Measurements from ENCODE around the gene BTN1A1. TPM values are rescaled to one million over a fixed set of nuclear protein-coding genes. Genes with fewer than 3 reads are reported as not detected.

Gene BTN1A1, protein sequence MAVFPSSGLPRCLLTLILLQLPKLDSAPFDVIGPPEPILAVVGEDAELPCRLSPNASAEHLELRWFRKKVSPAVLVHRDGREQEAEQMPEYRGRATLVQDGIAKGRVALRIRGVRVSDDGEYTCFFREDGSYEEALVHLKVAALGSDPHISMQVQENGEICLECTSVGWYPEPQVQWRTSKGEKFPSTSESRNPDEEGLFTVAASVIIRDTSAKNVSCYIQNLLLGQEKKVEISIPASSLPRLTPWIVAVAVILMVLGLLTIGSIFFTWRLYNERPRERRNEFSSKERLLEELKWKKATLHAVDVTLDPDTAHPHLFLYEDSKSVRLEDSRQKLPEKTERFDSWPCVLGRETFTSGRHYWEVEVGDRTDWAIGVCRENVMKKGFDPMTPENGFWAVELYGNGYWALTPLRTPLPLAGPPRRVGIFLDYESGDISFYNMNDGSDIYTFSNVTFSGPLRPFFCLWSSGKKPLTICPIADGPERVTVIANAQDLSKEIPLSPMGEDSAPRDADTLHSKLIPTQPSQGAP
- total RNA-seq: under 1 TPM in 1 of 2 donors, not detected in 1; 0.23 TPM

GRCh38 chr6:26500102-26500501, at the start of gene BTN1A1:
BTN1A1 (plus strand) TSS chr6:26500303; CDS start chr6:26501287, 984 bp downstream.
- TF ChIP-seq, protein P1, sequence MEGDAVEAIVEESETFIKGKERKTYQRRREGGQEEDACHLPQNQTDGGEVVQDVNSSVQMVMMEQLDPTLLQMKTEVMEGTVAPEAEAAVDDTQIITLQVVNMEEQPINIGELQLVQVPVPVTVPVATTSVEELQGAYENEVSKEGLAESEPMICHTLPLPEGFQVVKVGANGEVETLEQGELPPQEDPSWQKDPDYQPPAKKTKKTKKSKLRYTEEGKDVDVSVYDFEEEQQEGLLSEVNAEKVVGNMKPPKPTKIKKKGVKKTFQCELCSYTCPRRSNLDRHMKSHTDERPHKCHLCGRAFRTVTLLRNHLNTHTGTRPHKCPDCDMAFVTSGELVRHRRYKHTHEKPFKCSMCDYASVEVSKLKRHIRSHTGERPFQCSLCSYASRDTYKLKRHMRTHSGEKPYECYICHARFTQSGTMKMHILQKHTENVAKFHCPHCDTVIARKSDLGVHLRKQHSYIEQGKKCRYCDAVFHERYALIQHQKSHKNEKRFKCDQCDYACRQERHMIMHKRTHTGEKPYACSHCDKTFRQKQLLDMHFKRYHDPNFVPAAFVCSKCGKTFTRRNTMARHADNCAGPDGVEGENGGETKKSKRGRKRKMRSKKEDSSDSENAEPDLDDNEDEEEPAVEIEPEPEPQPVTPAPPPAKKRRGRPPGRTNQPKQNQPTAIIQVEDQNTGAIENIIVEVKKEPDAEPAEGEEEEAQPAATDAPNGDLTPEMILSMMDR (IDR thresholded peaks at IDR 0.05): no peak
- TF ChIP-seq POLR2AphosphoS5 (IDR thresholded peaks at IDR 0.05) (no peak), POLR2A (IDR thresholded peaks at IDR 0.05) (no peak)
- H3K36me3 ChIP-seq: no peaks in the 10 kb centered on the region
- WGBS: 79% methylated on average over 2 of the region's 2 CpGs
- H3K4me3 ChIP-seq: no peak within 1 kb of the TSS
- H3K27ac ChIP-seq: no peak within 1 kb of the TSS
- no peak for DNase-seq (ENCODE audit: low spot score)
- no peaks in the 10 kb centered on the region for H3K4me1 ChIP-seq (replicated peaks)
- H3K9me3 ChIP-seq: no peaks in the 10 kb centered on the region
- no peaks in the 10 kb centered on the region for H3K27me3 ChIP-seq (replicated peaks; ENCODE audit: insufficient read depth)
- intact Hi-C loops (cut with DNase I): no loop called here

- Histone ChIP-seq H3K27me3 (replicated peaks; ENCODE audit: insufficient read depth) (no peaks in the 10 kb centered on the region), H3K4me3 (no peak overlapping the region), H3K9me3 (no peaks in the 10 kb centered on the region), H3K4me1 (replicated peaks) (no peaks in the 10 kb centered on the region), H3K27ac (no peak overlapping the region), H3K36me3 (no peaks in the 10 kb centered on the region)
- no peak for DNase-seq (ENCODE audit: low spot score)
- TF ChIP-seq, protein P1 (IDR thresholded peaks at IDR 0.05): no peak
- TF ChIP-seq POLR2AphosphoS5 (IDR thresholded peaks at IDR 0.05): no peak
- TF ChIP-seq POLR2A (IDR thresholded peaks at IDR 0.05): no peak
- intact Hi-C loops (cut with DNase I): no loop called here
- 83% methylated on average over 1 of the region's 1 CpG for WGBS
Observed at GRCh38 chr6:26452631-26453235, 47.4 kb upstream of the BTN1A1 start.

DNA sequence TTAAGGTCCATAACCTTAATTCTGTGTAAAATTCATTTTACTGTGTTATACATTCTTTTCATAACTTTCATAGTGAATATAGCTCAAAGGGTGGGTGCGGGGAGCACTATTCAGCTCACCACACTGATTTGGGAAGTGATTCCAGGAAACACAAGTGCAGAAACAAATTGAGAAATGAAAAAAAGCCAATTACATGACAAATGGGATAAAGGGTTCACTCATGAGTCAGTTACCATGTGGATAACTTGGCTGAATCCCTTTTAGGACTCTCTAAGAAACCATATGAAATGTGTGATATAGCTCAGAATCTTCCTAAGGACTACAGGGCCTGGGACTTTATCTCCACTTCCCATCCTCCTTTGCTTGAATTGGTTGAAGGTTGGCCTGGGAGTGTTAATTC, 45.5 kb upstream of the BTN1A1 start:
- Histone ChIP-seq H3K4me1 (replicated peaks) (peaks cover 6% of the 10 kb centered on the region), H3K27ac (no peak overlapping the region), H3K4me3 (no peak overlapping the region), H3K9me3 (no peaks in the 10 kb centered on the region), H3K36me3 (peaks cover 0 to 2% of the 10 kb centered on the region in 2 donors), H3K27me3 (replicated peaks; ENCODE audit: insufficient read depth) (no peaks in the 10 kb centered on the region)
- WGBS: 97% methylated on average over 1 of the region's 1 CpG
- DNase-seq (ENCODE audit: low spot score): no peak
- intact Hi-C loops (cut with DNase I): loop anchor here (5.0 kb wide), 1 partner anchor 68 kb away; no protein-coding TSS in a partner anchor
- TF ChIP-seq, protein P1 (IDR thresholded peaks at IDR 0.05): no peak
- TF ChIP-seq POLR2AphosphoS5 (IDR thresholded peaks at IDR 0.05): no peak
- no peak for TF ChIP-seq POLR2A (IDR thresholded peaks at IDR 0.05)

DNA sequence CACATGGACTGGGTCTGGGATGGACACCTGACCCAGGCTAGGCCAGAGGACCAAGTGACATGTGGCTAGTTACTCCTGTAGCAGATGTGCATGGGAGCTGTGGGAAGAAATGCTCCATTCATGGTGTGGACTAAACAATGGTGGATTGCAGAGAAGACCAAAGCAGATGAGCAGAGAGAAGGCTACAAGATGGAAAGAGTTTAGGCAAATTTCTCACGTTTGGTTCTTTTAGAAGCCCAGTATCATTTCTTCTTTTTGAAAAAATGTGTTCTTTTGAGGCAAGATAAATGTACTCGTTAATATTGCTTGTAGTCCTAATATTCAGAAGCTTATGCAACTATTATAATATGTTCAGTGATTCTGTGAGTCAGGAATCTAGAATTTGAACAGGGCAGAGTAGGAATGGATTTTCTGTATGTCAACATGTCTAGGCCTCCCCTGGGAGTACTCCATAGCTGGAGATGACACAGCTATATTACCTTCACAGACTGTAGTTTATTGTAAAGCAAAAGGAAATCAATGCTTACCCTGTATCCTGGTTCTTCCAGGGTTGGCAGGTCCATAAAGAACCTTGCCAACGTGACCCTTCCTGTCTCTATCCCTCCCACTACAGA, 44.6 kb upstream of the BTN1A1 start:
- Histone ChIP-seq H3K9me3 (no peaks in the 10 kb centered on the region), H3K4me1 (replicated peaks) (peaks cover 12% of the 10 kb centered on the region), H3K36me3 (peaks cover 0 to 8% of the 10 kb centered on the region in 2 donors), H3K27ac (no peak overlapping the region), H3K27me3 (replicated peaks; ENCODE audit: insufficient read depth) (no peaks in the 10 kb centered on the region), H3K4me3 (no peak overlapping the region)
- 83% methylated on average over 3 of the region's 3 CpGs for WGBS
- intact Hi-C loops (cut with DNase I): loop anchor here (5.0 kb wide), 1 partner anchor 67 kb away; no protein-coding TSS in a partner anchor
- no peak for TF ChIP-seq POLR2AphosphoS5 (IDR thresholded peaks at IDR 0.05)
- DNase-seq (ENCODE audit: low spot score): no peak

DNA sequence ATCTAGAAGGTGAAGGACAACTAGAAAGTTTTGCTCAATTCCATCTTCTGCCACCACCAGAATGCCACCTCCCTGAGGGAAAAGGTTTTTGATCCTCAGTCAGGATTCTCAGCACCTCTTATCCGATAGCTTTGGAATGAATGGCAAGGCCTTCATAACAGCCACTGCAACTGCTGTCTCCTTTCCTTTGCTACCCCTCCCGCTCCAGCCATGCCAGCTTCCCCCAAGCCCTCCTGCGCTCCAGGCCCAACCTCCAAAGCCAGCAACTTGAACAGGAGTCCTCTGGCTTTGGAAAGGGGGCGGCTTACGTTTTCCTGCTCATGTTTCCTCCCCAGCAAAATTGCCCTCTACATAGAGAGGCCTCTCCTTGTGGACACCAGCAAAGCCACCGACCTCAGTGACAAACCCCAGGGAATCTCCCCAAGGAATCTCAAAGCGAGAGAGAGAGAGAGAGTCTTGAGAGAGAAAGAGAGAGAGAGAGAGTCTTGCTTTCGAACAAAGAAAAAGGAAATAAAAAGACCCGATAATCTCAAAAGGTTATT, 42.8 kb upstream of the BTN1A1 start:
- 6% methylated on average over 9 of the region's 9 CpGs for WGBS

More for the DNA sequence above, 42.8 kb upstream of the BTN1A1 start:
- intact Hi-C loops (cut with DNase I): loop anchor here (5.0 kb wide), 1 partner anchor 65 kb away; no protein-coding TSS in a partner anchor
- H3K4me3 ChIP-seq: peak overlapping the region; percentile 66 to 81
- peaks cover 0 to 8% of the 10 kb centered on the region in 2 donors for H3K36me3 ChIP-seq
- peak overlapping the region; percentile 93 to 98 for H3K27ac ChIP-seq
- H3K27me3 ChIP-seq (replicated peaks; ENCODE audit: insufficient read depth): no peaks in the 10 kb centered on the region
- TF ChIP-seq, protein P1 (IDR thresholded peaks at IDR 0.05): peak in 1 of 4 experiments; percentile 11
- no peak for TF ChIP-seq POLR2AphosphoS5 (IDR thresholded peaks at IDR 0.05)
- no peaks in the 10 kb centered on the region for H3K9me3 ChIP-seq
- peaks cover 16% of the 10 kb centered on the region for H3K4me1 ChIP-seq (replicated peaks)
- no peak for DNase-seq (ENCODE audit: low spot score)

All from prostate gland (tissue), 2 donors.